ENCODE results near the gene GGA3. TPM values are rescaled to one million over a fixed set of nuclear protein-coding genes. Genes with fewer than 3 reads are reported as not detected.
"Not testable (repeated sequence)": the region's sequence is repeated elsewhere in the genome, so short reads cannot be mapped to it uniquely, and the experiment has no call there.

GGA3 gene, protein sequence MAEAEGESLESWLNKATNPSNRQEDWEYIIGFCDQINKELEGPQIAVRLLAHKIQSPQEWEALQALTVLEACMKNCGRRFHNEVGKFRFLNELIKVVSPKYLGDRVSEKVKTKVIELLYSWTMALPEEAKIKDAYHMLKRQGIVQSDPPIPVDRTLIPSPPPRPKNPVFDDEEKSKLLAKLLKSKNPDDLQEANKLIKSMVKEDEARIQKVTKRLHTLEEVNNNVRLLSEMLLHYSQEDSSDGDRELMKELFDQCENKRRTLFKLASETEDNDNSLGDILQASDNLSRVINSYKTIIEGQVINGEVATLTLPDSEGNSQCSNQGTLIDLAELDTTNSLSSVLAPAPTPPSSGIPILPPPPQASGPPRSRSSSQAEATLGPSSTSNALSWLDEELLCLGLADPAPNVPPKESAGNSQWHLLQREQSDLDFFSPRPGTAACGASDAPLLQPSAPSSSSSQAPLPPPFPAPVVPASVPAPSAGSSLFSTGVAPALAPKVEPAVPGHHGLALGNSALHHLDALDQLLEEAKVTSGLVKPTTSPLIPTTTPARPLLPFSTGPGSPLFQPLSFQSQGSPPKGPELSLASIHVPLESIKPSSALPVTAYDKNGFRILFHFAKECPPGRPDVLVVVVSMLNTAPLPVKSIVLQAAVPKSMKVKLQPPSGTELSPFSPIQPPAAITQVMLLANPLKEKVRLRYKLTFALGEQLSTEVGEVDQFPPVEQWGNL
- 17.9 TPM for total RNA-seq

DNA sequence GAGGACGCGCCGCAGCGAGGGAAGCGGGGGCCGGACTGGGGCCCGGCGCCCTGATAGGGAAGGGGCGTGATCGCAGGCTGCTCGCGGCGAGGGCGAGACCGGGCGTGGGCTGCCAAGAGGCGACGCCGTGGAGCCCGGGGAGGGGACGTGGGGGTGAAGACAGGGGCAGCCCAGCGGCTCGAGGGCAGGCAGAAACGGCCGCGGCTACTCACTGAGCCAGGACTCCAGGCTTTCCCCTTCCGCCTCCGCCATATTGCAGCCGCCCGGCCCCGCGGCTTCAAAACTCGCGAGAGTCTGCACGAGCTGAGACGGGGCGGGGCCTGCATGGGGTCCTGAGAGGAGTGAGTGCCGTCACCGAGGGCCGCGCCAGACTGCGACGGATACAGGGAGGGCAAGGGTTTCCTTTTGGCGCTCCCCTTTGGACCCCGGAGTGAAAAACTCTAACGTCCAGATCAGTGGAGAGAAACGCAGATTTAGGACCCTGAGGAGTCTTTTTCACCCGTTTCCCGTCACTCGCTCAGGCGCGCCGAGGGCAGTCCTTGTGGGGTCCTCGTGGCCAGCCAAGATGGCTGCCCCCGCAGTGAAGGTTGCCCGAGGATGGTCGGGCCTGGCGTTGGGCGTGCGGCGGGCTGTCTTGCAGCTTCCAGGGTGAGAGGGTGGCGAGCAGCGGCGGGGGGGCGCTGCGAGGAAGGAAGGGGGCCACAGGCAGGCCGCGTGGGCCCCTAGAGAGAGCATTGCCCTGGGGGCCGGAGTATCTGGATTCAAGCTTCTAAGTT is at the start of gene GGA3, which contains the start of gene MRPS7:
Gene GGA3 (minus strand): TSS at position 271 of the 776 bp plus-strand sequence. CDS start 19 bp downstream, at position 252.
Gene MRPS7 (plus strand): TSS at position 544 of the 776 bp plus-strand sequence. CDS start 22 bp downstream, at position 566.
- peak; percentile 96 for DNase-seq (ENCODE audit: low spot score)
- ATAC-seq: peak; percentile 97

DNA sequence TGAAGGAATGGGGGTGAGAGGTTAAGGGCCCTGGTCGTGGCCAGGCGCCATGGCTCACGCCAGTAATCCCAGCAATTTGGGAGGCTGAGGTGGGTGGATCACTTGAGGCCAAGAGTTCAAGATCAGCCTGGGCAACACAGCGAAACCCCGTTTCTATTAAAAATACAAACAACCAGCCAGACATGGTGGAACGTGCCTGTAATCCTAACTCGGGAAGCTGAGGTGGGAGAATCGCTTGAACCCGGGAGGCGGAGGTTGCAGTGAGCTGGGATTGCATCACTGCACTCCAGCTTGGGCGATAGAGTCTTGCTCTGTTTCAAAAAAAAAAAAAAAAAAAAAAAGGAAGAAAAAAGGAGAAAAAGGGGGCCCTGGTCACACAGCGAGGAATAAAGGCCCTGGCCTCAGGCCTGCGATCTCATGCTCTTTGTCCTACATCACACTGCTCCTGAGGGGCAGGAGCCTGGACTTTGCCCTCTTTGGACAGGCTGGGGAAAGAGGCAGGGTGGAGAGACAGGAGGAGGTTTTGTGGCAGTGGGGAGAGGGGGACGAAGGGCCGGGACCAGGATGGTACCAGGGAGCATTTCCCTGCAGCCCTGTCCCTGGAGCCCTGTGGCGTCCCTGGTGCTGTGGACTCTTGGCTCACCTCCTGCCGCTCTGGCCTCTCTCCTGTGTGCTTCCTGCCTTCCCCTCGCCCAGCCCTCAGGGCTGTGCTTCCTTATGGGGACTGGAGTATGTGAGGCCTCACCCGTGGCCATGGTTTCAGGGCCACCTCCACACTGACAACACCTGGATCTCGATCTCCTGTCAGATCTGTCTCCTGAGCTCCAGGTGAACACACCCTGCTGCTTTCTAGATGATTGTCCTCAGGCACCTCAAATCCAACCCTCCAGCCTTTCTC is 47.6 kb upstream of the GGA3 start:
- DNase-seq (ENCODE audit: low spot score): peak; percentile 82
- peak; percentile 91 for ATAC-seq

DNA sequence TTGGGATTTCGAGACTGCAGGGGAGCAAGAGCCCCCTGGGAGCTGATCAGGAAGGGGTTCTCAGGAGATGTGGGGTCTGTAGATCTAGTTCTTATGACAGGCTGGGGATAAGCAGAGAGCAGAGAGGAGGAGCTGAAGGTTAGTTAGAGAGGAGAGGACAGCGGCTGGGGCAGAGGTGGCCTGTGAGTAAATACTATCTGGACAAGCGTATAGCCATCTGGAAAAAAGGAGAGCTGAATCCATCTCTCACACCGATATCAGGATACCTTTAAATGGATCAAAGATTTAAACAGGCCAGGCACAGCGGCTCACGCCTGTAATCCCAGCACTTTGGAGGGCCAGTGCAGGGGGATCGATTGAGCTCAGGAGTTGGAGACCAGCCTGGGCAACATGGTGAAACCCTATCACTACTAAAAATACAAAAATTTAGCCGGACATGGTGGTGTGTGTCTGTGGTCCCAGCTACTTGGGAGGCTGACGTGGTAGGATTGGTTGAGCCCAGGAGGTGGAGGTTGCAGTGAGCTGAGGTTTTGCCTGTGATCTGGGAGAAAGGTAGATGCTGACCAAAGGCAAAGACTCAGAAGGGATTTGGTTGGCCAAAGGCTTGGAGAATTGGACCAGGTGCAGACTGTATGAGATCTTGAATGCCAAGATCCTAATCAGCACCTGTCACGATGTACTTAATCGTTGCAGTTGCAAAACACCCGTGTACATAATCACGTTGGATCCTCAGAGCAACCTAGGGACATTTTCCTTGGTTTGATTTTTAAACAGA is 46.7 kb upstream of the GGA3 start:
- ATAC-seq: no peak
- DNase-seq (ENCODE audit: low spot score): no peak

DNA sequence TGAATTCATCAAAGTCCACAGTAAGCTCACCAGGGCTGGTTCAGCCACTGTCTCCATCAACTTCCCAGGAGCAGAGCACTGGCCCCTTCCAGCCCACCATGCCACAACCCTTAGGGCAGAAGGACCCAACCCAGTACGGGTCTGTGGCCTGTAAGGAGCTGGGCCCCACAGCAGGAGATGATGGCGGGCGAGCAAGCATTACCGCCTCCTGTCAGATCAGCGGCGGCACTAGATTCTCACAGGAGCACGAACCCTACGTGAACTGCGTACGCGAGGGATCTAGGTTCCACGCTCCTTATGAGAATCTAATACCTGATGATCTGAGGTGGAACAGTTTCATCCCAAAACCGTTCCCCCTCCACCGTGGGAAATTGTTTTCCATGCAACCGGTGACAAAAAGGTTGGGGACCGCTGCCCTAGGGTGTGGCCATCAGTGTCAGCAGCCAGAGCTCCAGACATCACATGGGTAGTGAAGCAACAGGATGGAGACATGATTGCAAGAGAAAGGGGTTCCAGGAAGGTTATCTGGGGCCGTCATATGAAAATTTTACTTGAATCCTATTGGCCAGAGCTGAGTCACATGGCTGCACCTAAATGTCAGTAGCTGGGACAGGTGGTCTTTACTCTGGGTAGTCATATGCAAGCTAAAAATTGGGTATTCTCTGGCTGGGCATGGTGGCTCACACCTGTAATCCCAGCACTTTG is 40.2 kb upstream of the GGA3 start:
- DNase-seq (ENCODE audit: low spot score): no peak
- ATAC-seq: no peak

DNA sequence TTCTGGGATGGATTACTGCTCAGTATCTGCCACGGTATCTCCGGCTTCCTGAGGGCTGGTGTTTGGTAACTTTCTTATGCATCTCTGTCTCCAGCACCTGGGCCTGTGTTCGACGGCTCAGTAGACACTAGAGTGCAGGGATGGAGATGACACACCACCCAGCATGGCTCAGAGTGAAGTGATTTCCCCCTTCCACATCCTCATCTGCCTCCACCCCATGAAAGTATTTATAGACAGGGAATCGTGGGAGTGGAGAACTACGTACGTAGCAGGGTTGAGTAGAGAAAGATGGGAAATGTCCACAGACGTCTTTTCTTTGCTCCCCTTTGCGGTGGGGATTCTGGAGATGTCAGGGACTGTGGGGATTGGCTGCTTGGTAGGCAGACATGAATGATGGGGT is 39.6 kb upstream of the GGA3 start:
- DNase-seq (ENCODE audit: low spot score) (no peak), ATAC-seq (no peak)

DNA sequence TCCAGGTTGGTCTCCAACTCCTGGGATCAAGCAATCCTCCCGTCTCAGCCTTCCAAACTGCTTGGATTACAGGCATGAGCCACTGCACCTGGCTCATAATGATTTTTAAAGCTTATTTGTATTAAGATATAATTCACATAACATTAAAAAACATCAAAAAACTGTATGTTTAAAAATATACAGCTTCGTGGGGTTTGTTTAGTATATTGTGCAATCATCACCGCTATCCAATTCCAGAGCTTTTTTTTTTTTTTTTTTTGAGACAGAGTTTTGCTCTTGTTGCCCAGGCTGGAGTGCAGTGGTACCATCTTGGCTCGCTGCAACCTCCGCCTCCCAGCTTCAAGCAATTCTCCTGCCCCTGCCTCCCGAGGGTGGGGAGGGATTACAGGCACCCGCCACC is 38.9 kb upstream of the GGA3 start:
- ATAC-seq (no peak), DNase-seq (ENCODE audit: low spot score) (no peak)

DNA sequence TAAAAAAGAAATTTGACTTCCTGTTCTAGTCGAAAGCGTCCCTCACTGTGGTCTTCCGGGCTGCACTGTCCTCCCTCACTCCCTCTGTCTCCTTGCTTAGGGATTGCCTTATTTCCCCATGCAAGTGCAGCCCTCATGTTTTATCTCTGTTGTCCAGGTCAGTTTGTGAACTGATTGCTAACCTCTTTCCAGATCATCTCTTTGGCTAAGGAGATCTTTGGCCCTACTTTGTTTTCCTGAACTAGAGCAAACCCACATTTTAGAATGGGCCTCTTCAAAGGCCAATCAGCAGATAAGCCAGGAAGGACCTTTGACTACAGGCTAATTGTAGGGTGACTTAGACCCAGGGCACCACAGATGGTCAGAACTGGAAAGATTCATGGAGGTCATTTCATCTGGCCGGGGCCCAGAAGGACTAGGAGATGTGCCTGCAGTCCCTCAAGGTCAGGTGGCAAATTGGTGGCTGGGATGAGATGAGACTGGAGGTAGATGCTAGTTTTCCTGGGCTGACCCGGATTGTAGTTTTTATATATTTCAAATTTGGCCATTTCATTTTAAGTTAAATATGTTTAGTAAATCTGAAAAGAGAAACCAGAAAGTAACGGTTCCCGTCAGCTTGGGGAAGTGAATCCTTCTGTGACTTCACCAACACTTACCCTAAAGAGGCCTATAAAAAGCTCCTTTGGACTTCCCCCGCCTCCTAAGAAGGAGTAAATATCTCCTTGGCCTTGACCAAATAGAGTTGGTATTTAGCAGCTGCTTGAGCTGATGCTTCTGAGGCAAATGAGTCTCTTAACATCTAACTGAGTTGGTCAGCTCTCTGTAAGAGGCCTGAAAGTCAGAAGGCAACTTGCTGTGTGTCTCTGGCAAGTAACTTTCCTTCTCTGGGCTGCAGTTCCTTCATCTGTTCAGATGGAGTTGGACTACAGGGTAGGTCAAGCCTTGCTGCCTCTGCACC is 34.1 kb upstream of the GGA3 start:
- DNase-seq (ENCODE audit: low spot score) (no peak), ATAC-seq (peak; percentile 39)

DNA sequence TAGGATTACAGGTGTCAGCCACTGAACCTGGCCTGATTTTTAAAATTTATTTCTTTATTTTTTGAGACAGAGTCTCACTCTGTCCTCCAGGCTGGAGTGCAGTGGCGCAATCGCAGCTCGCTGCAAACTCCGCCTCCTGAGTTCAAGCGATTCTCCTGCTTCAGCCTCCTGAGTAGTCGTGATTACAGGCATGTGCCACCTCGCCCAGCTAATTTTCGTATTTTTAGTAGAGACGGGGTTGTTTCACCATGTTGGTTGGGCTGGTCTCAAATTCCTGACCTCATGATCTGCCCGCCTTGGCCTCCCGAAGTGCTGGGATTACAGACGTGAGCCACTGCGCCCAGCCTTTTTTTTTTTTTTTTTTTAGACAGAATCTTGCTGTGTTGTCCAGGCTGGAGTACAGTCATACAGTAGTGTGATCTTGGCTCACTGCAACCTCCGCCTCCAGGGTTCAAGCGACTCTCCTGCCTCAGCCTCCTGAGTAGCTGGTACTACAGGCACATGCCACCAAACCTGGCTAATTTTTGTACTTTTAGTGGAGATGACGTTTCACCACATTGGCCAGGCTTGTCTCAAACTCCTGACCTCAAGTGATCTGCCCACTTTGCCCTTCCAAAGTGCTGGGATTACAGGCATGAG is 31.5 kb upstream of the GGA3 start:
- not testable (repeated sequence) for DNase-seq (ENCODE audit: low spot score); ATAC-seq

DNA sequence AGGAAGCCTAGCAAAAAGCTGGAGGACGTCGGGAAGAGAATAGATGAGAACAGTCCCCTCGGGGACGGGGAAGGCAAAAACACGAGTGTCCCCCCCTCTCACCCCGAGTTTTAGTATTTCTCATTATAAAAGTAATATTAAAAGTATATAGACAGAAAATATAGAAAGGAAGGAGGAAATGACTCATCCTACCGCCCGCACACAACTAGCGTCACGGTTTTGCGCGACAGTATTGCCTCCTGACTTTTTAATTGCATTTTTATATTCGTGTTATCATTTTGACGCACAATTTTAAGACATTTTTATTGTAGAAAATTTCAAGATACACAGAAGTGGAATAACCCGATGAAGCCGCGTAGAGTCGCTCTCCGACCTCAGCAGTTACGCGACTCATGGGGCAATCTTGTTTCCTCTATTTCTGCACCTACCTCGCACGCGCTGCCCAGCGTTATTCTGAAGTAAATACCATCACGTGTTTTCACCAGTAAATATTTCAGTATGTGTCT is 28.5 kb upstream of the GGA3 start:
- peak; percentile 55 for ATAC-seq
- DNase-seq (ENCODE audit: low spot score): peak; percentile 72

DNA sequence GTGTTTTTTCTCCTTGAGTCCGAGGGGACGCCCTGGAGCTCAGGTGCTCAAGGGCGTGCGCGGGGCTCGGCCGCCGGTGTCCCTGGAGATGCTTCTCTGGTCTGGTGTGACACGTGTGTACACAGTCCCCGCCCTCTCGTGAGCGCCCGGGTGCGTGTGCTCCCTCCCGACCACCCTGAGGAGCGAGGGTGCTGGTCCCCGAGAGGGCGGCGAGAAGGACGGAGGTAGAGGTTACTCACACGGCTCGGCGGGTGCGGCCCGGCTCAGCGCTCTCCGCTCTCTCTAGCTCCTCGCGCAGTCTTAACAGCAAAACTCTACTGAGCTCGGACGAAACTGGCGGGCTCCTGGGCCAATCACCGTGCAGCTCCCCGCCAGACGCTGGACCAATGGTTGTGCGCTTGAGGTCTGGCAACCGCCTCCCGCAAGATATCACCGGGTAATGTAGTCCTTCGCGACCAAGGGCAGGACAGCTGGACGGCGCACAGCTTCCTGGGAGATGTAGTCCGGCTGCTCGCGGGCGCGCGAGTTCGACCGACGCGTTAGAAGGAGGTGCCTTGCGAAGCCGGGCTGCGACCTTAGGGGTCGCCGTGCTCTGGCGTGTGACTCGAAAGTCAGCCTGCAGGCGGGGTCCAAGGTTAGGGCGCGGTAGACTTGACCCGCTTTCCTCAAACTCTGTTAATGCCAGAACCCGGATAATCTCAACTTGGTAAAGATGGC is 27.9 kb upstream of the GGA3 start, which contains the start of gene SLC25A19:
Gene SLC25A19 (minus strand): TSS at position 319 of the 717 bp plus-strand sequence. CDS start 2,669 bp downstream, outside the sequence.
- peak; percentile 94 for ATAC-seq
- peak; percentile 99 for DNase-seq (ENCODE audit: low spot score)

DNA sequence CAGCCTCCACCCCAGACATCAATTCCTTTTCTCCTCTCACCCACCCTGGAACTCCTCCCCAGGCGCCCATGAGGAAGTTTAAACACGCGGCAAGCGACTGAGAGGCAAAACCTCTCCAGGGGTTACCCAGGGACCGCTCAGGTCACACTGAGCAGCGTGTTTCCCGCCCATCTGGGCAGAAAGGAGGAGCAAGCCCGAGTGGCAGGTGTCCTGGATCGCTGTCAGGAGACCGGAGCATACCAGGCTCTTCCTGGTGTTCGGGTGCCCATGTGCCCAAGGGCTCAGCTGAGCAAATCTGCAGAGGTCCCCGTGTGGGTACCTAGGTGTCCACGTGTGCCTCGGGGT is 27.3 kb upstream of the GGA3 start:
- ATAC-seq (peak; percentile 67), DNase-seq (ENCODE audit: low spot score) (no peak)

DNA sequence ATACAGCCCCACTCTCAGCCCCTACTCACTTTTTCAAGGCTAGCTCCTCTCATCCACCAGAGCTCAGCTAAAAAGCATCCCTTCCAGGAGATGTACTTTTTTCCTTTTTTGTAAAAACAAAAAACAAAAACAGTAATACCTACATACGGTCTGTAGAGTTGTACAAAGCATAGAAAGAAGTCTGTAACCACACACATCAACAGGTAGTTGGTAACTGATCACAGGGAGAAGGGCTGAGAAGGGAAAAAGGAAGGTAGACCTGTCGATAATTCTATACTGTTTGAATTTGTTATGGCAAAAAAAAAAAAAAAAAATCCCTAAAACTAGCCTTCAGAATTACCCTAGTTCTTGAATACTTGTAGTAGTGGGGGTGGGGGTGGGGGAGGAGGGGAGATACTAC is 27.0 kb upstream of the GGA3 start:
- ATAC-seq (no peak), DNase-seq (ENCODE audit: low spot score) (no peak)

DNA sequence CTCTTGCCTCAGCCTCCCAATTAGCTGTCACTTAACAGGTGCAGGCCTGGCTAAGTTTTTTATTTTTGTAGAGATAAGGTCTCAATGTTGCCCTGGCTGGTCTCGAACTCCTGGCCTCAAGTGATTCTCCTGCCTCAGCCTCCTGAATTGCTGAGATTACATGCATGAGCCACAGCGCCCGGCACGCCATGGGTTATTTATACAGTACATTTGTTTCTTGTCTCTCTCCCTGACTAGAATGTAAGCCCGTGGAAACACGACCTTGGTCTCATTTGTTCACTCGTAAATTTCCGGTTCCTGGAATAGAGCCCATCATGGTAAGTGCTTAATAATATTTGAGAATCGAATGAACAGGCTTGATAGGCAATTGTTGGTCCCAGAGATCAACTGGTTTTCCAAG is 25.8 kb upstream of the GGA3 start:
- no peak for DNase-seq (ENCODE audit: low spot score)
- no peak for ATAC-seq

DNA sequence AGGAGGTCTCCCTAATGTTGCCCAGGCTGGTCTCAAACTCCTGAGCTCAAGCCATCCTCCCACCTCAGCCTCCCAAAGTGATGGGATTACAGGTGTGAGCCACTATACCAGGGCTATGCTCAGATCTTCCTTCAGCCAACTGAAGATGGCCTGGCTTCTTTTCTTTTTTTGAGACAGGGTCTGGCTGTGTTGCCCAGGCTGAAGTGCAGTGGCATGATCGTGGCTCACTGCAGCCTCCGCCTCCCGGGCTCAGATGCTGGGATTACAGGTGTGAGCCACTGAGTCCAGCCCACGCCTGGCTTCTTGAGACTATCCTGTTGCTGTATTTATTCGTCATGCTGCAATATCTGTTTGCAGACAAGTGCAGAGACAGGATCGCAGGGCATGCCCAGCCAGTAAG is 23.7 kb upstream of the GGA3 start:
- ATAC-seq (no peak), DNase-seq (ENCODE audit: low spot score) (no peak)

DNA sequence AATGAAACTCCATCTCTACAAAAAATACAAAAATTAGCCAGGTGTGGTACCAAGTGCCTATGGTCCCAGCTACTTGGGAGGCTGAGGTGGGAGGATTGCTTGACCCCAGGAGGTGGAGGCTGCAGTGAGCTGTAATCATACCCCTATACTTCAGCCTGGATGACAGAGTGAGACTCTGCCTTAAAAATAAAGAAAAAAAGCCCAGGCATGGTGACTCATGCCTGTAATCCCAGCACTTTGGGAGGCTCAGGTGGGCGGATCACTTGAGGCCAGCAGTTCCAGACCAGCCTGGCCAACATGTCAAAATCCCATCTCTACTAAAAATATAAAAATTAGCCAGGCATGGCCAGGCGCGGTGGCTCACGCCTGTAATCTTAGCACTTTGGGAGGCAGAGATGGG is 18.8 kb upstream of the GGA3 start:
- DNase-seq (ENCODE audit: low spot score); ATAC-seq: not testable (repeated sequence)

DNA sequence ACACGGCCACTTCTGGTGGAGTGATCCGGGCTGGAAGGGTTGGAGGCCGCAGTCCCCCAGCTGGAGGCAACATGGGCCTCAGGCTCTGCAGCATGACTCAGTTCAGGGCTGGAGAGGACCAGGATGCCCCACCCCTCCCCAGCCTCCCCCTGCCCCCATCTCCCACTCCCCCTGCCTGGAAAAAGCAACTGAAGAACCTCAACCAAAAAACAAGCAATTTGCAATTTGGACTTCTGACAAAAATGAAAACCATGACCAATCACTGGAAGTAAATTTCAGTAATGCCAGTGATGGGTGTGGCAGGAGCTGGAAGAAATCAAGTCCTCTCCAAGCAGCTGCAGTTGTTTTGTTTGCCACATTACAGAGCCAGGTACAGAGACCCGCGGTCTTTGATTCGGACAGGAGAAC is 16.3 kb upstream of the GGA3 start:
- no peak for ATAC-seq

More for the DNA sequence above, 16.3 kb upstream of the GGA3 start:
- no peak for DNase-seq (ENCODE audit: low spot score)
